ENCODE data around the gene SCN8A.
A peak's percentile ranks its signal among the peaks of the same experiment; 100 is the strongest.

Gene SCN8A

DNA sequence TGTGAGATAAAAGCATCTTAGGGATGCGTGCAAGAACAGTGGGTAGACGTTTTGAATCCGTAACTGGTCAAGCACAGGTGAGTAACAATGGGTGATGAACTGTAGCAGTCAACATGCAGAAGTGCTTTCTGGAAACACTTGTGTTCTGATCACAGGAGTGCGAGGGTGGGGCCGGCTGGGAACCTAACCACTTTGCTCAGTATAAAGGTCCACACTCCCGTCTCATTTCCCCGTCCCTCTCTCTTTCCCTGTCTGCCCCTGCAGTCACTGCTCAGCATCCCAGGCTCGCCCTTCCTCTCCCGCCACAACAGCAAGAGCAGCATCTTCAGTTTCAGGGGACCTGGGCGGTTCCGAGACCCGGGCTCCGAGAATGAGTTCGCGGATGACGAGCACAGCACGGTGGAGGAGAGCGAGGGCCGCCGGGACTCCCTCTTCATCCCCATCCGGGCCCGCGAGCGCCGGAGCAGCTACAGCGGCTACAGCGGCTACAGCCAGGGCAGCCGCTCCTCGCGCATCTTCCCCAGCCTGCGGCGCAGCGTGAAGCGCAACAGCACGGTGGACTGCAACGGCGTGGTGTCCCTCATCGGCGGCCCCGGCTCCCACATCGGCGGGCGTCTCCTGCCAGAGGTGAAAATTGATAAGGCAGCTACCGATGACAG, 130.4 kb downstream of the SCN8A start:
- DNase-seq, result peak; percentile 8

- no peak for DNase-seq
Measured at GRCh38 chr12:51722431-51722830, 131.4 kb downstream of the SCN8A start.

- no peak for DNase-seq
Measured at GRCh38 chr12:51726161-51726560, 135.1 kb downstream of the SCN8A start.

DNA sequence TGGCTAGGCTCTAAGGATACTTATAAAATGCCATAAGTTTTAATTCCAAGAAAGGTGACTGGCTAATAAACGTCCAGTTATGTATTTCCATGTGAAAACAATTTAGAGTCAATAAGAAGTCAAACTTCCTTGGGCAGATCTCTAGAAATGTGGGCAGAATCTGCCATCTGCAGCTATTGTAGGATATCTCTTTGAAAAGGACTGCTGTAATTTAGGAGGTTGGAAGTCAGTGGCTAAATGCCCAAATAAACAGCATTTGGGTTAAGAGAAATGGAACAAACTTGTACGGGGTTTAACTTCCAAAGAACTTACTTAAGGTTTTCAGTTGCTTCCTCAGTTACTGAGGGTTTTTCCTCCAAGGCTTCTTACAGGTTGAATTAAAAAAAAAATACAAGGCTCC, 135.9 kb downstream of the SCN8A start:
- no peak for DNase-seq

- DNase-seq, result no peak
Measured at GRCh38 chr12:51729331-51729730, 138.3 kb downstream of the SCN8A start.

- no peak for DNase-seq
Measured at GRCh38 chr12:51730745-51731144, 139.7 kb downstream of the SCN8A start.

DNA sequence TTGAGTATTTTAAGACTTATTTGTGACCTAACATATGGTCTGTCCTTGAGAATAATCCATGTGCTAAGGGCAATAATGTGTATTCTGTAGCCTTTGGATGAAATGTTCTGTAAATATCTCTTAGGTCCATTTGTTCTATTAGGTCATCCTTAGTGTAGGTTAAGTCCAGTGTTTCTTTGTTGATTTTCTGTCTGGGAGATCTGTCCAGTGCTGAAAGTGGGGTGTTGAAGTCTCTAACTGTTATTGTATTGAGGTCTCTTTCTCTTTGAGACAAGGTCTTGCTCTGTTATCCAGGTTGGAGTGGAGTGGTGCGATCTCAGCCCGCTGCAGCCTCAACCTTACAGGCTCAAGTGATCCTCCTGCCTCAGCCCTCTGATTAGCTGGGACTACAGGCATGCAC, 149.5 kb downstream of the SCN8A start:
- DNase-seq, result no peak

DNA sequence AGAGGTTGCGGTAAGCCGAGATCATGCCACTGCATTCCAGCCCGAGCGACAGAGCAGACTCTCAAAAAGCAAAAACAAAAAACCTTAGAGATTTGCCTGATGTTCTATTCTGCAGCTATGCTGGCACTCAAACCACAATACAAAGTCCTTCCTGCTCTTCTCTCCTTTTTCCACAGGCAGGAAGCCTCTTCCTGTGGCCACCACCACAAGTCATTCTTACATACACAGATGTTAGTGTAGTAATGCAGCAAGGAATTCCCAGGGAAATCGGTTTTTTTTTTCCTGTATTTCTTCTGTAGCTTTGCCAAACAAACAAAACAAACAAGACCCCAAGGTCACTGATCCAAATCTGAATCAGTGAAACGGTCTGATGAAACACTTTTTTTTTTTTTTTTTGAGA, 153.2 kb downstream of the SCN8A start:
- DNase-seq, result no peak

DNA sequence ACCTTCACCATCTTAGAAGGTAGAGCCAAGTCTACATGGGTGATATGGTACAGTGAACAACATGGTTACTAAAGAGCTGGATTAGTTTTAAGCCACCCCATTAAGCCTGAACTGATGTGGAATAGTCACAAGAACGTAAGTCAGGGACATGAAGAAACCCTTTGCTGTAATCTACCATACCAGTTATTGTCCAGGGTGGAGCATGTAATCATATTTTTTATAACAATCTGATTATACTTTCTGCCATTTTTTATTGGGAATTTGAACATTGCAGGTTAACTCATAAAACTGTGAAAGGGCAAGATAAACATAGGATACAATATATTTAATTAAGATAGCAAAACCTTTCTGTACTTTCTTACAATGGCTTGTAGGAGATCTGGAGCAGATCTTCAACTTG, 153.9 kb downstream of the SCN8A start:
- DNase-seq, result no peak

DNA sequence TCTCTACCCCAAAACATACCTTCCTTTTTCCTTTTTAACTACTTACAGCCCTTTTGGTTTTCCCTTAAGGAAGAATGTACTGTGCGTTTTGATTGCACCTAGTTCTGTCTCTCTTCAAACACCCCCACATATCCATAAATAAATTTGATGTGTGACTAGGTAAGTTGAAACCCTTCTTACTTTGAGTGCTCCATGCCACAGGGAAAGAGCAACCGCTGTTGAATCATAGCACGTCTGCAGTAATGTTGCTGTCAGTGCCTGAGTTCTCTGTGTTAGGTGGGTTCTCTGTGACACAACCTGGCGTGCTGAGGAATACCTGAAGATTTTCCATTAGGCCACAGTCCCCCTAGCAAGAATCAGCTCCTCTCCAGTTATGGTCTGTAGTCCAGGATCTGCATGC, 155.4 kb downstream of the SCN8A start:
- DNase-seq, result no peak

DNA sequence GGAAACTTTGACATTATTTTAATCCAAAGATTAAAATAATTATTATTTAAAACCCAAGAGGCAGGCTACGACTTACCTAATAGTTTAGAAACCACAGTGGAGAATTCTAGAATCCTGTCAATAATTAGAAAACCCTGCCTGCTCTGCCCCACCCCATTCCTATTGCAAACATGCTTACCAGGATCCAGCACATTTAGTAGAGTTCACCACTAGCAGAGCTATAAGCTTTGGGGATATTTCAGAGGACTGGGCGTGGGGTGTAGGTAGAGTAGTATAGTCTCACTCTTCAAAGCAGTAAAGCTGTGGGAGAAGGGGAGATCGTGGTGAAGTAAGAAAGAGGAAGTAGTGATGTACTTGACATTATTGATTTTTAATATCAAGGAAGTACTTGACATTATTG, 157.2 kb downstream of the SCN8A start:
- DNase-seq, result no peak

- no peak for DNase-seq
Measured at GRCh38 chr12:51749206-51749985, 158.4 kb downstream of the SCN8A start.

GRCh38 chr12:51749986-51750317, 158.9 kb downstream of the SCN8A start:
- DNase-seq, result no peak

DNA sequence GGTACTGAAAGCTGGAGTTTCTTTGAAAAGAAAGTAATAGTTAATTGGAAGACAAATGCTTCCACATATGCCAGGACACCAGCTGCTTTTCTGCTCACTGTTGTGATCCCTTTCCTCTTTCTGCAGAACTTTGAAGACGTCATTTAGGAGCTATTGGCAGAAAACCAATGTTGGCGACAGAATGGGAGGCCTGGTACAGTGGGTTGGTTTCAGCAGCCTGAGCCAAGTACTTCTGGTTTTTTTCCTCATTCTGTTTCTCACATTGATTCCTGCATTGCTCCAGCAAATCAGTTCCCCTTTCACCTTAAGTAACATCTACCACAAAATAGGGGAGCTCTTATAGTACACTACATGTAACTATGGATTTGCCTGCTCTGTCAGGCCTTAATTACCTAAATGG, 160.6 kb downstream of the SCN8A start:
- no peak for DNase-seq

GRCh38 chr12:51752234-51752889, 161.3 kb downstream of the SCN8A start:
- DNase-seq, result no peak

GRCh38 chr12:51753980-51754675, 163.1 kb downstream of the SCN8A start:
- DNase-seq, result no peak

DNA sequence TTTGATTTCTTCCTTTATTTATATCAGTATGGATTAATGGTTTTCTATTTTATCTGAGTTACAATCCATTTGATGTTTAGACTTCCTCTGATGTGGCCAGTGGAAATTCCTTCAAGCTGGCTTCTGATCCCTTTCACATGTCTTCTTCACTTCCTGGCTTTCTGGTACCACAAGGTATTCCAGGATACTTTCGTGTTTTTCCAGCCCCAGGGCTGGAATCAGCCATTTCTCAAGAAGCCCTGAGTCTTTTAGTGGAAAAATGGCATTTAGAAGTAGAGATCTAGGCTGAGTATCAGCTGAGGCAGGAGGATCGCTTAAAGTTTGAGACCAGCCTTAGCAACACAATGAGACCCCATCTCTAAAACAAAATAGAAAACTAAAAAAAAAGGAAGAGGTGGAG, 164.2 kb downstream of the SCN8A start:
- no peak for DNase-seq

- DNase-seq, result no peak
Measured at GRCh38 chr12:51759175-51759574, 168.1 kb downstream of the SCN8A start.

GRCh38 chr12:51759695-51760094, 168.7 kb downstream of the SCN8A start:
- DNase-seq, result no peak

- no peak for DNase-seq
Measured at GRCh38 chr12:51760231-51760630, 169.2 kb downstream of the SCN8A start.

GRCh38 chr12:51763743-51764142, 172.7 kb downstream of the SCN8A start:
- no peak for DNase-seq

DNA sequence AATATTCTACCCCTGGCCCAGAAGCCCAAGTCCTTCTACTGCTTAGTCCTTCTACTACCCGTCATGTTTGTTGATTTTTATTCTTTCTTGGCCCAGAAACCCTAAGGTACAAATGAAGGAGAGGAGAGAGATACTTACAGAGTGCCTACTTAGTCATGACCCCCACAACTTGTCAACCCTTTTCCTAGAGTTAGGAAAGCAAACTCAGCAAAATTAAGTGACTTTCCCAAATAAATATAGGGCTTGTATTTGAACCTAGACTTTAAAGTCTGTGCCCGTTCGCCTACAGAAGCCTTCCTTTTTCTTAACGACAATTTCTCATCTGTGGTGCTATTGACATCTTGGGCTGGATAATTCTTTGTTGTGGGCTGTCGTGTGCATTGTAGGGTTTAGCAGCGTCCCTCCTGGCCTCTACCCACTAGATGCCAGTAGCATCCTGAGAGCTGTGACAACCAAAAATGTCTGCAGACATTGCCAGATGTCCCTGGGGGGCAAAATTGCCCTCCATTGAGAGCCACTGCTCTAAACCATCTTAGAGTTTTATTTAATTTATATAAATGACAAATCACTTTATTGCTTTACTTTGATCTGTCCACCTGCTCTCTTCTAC, 175.1 kb downstream of the SCN8A start:
- no peak for DNase-seq

GRCh38 chr12:51771008-51771407, 180.0 kb downstream of the SCN8A start:
- DNase-seq, result no peak

All from central memory CD4-positive, alpha-beta T cell (primary cell).